GM12865 (cell line): ENCODE data around the gene USP50.

Experiments used
- DNase-seq: peaks from one replicate; pipeline ENCODE4 v3.0.0; 2010; ENCODE audit warnings: low read depth
- H3K4me3 ChIP-seq: 2 replicates; pipeline ENCODE4 v1.5.1; 2011; ENCODE audit warnings: mild to moderate bottlenecking, low read depth, low read length, control low read depth
- TF ChIP-seq, protein P1 (sequence below): IDR thresholded peaks from 2 replicates; pipeline ENCODE4 v1.5.1; 2011; ENCODE audit warnings: low read length, control low read depth, low read depth, inconsistent platforms; ENCODE audit not compliant: insufficient read depth; ENCODE audit errors: missing control alignments

USP50 gene

GRCh38 chr15:50544368-50544767, 2.1 kb downstream of the USP50 start:
- no peak for DNase-seq
- no peak overlapping the region for H3K4me3 ChIP-seq
- TF ChIP-seq, protein P1, sequence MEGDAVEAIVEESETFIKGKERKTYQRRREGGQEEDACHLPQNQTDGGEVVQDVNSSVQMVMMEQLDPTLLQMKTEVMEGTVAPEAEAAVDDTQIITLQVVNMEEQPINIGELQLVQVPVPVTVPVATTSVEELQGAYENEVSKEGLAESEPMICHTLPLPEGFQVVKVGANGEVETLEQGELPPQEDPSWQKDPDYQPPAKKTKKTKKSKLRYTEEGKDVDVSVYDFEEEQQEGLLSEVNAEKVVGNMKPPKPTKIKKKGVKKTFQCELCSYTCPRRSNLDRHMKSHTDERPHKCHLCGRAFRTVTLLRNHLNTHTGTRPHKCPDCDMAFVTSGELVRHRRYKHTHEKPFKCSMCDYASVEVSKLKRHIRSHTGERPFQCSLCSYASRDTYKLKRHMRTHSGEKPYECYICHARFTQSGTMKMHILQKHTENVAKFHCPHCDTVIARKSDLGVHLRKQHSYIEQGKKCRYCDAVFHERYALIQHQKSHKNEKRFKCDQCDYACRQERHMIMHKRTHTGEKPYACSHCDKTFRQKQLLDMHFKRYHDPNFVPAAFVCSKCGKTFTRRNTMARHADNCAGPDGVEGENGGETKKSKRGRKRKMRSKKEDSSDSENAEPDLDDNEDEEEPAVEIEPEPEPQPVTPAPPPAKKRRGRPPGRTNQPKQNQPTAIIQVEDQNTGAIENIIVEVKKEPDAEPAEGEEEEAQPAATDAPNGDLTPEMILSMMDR: no peak

DNA sequence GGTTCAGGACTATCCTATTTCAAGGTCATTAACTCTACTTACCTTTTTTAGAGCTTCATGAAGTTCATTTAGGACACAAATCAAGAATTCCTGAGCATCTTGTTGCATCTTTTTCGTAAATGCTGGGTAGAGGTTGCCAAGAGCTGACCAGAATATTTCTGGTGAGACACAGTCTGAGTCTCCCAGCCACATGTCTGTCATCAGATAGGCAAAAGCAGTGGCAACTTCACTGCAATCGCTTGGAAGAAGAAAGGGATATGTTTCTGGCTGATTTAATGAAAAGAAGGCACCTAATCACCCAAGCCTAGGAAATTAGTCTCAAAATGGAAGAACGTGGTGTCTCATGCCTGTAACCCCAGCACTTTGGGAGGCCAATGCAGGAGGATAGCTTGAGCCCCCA, 2.9 kb downstream of the USP50 start:
- no peak for DNase-seq
- H3K4me3 ChIP-seq: no peak overlapping the region
- TF ChIP-seq, protein P1: no peak

- TF ChIP-seq, protein P1: no peak
- H3K4me3 ChIP-seq: no peak overlapping the region
- no peak for DNase-seq
These were observed 3.6 kb downstream of the USP50 start for GRCh38 chr15:50542887-50543210.

DNA sequence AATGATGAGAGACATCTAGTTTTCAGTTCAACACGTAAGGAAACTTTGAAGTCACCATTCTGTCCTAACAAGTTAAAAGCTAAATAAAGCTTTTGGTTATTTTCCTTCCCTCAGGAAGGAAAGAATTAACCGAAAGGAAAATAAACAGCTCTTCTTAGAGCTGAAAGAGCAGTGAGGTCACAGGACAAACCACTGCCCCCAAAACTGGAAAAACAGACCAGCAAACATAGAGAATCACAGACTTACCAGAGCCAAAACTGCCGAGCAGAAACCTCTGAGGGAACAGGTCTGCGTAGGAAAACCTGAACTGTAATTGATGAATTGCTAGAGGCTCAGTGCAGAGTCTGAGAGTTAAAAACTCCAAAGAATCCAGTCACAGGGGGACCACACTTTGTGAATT, 14.7 kb downstream of the USP50 start:
- TF ChIP-seq, protein P1: no peak
- H3K4me3 ChIP-seq: no peak overlapping the region
- DNase-seq: no peak

GRCh38 chr15:50531163-50531562, 15.3 kb downstream of the USP50 start:
- DNase-seq: no peak
- TF ChIP-seq, protein P1: no peak

DNA sequence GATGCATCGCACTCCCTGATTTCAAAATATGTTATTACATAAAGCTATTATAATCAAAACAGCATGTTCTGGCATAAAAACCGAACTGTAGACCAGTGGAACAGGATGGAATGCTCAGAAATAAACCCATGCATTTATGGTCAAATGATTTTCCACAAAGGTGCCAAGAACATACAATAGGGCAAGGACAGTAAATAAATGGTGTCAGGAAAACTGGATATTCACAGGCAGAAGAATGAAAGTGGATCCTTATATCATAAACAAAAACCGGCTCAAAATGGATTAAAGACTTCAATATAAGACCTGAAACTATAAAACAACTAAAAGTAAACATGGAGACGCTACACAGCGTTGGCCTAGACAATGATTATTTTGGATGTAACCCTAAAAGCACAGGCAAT, 22.6 kb downstream of the USP50 start:
- H3K4me3 ChIP-seq: no peak overlapping the region
- DNase-seq: no peak
- TF ChIP-seq, protein P1: no peak

More at GRCh38 chr15:50531163-50531562, 15.3 kb downstream of the USP50 start:
- no peak overlapping the region for H3K4me3 ChIP-seq

DNA sequence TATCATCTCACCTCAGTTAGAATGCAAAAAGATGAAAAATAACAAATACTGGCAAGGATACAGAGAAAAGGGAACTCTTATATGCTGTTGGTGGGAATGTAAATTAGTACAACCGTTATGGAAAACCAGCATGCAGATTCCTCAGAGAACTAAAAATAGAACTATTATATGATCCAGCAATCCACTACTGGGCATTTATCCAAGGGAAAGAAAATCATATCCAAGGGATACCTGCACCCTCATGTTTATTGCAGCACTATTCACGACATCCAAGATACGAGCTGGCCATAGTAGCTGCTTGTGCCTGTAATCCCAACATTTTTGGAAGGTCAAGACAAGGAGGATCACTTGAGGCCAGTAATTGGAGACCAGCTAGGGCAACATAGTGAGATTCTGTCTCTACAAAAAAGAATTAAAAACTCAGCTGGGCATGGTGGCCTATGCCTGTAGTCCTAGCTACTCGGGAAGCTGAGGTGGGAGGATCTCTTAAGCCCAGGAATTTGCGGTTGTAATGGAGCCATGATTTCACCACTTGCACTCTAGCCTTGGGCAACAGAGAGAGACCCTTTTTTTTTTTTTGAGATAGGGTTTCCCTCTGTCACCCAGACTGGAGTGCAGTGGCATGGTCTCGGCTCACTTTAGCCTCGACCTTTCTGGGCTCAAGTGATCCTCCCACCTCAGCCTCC, 26.6 kb downstream of the USP50 start:
- TF ChIP-seq, protein P1: no peak
- H3K4me3 ChIP-seq: no peak overlapping the region
- no peak for DNase-seq
